Measurements from ENCODE around the gene FAM131A.

Gene FAM131A

GRCh38 chr3:184357248-184358123, 20.1 kb downstream of the FAM131A start:
- DNase-seq (ENCODE audit: low spot score) = no peak

- DNase-seq (ENCODE audit: low spot score) = no peak
These were observed 20.8 kb downstream of the FAM131A start for GRCh38 chr3:184358124-184358767.

- no peak for DNase-seq (ENCODE audit: low spot score)
These were observed 21.5 kb downstream of the FAM131A start for GRCh38 chr3:184358921-184359350.

DNA sequence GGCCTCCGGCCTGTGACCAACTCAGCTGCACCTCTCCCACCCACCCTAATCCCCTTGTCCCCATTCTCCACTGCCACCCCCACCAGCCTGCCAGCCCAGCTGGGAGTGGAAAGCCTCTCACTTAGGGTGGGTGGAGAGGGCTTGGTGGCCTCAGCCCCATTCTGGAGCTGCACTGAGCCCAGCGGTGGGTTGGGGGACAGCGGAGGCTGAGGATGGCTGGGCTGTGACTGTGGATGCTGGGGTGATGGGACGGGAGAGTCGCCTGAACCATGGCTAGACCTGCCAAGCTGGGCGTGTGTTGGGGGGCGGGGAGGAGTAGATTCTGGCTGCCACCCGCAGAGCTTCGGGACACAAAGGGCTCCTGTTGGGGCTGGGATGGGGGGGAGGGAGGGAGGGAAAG, 22.2 kb downstream of the FAM131A start:
- no peak for DNase-seq (ENCODE audit: low spot score)

GRCh38 chr3:184360070-184360928, 22.9 kb downstream of the FAM131A start:
- no peak for DNase-seq (ENCODE audit: low spot score)

- DNase-seq (ENCODE audit: low spot score) = no peak
These were observed 23.6 kb downstream of the FAM131A start for GRCh38 chr3:184360929-184361531.

DNA sequence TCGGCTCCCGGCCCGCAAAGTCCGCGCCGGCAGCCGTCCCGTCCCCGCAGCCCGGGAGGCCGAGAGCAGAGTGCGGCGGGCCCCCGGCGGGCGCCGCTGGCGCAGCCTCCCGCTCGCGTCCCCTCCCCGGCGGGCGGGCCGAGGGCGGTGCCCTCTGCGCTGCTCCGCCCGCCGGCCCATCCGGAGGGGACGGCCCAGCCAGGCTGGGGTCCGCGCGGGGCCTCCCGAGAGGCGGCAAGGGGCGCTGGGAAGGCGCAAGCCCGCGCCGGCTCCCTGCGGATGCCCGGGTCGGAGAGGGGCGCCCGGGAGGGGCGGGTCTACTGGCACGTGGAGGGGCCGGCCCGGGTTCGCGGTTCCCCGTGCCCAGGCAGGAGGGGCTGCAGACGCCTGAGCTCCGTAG, 24.1 kb downstream of the FAM131A start, which contains the start of the genes CLCN2 and POLR2H:
Gene CLCN2 (minus strand): TSS at position 74 of the 400 bp plus-strand sequence. CDS start 126 bp downstream, outside the sequence.
Gene POLR2H (plus strand): TSS at position 179 of the 400 bp plus-strand sequence. CDS start 1,783 bp downstream, outside the sequence.
- DNase-seq (ENCODE audit: low spot score) = peak; percentile 42

DNA sequence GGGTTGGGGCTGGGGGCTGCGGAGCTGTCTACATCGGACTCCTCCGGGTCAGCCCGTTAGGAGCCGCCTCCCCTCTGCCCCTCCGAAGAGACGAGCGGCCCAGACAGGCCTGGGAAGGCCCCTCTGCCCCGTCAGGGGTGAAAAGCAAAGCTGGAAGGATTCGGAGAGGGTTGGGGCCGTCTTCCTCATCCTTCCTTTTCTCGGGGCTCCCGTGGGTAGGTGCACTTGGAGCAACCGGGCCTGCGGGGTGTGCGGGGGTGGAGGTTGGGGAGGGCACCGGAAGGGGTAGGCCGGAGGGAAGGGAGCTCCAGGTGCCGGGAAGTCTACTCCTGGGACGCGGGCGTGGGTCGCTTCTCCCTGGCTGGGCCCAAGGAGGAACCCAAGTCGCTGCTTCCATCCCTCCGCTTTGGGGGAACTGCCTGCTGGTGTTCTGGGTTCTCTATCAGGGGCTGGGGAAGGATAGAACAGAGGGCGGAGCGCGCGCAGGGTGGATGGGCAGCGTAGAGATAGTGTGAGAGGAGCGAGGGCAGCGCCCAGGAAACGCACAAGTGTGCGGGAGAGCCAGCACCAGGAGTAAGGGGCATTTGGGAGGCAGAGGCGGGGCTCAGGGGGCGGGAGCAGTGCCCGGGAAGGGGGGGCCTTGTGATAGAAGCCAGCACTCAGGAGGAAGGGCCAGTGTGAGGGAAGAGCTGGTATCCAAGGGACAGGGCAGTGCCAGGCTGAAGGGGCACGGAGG, 24.7 kb downstream of the FAM131A start:
- peak; percentile 36 for DNase-seq (ENCODE audit: low spot score)

DNA sequence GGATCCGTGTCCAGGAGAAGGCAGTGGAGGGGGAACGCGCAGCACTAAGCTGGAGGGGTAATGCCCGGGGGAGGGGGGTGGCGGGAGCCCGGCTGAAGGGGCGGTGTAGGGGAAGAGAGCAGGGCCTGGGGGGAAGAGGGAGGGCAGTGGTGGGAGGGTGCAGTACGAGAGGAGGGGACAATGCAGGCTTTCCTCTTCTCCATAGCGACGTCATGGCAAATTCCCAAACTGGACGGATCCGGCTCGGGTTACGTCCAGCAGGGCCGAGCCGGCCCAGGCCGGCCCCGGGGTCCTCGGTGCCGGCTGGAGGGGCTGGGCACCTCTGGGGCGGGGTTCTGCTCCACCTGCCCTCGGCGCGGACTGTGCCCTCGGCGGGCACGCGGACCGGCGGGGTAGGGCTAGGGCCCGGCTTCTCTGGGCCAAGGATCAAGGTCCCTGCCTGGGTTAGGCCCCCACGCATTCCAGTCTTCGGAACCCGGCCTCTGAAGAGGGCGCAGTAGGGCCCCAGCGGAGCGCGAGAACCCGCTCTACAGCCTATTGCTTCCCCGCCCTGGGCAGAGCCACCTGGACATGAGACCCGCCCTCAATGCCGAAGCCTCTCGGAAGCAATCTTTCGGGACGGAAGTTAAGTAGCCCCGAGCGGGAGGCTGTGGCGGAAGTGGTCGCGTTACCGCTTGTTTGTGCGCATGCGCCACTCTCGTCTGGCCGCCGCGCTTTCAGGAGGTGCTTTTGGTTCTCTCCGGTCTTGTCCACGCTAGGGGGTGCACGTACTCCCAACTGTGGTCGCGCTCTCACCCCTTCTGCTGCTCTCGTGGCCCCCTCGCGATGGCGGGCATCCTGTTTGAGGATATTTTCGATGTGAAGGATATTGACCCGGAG, 25.5 kb downstream of the FAM131A start:
- DNase-seq (ENCODE audit: low spot score) = peak; percentile 95

- DNase-seq (ENCODE audit: low spot score) = no peak
These were observed 29.4 kb downstream of the FAM131A start for GRCh38 chr3:184366619-184367289.

DNA sequence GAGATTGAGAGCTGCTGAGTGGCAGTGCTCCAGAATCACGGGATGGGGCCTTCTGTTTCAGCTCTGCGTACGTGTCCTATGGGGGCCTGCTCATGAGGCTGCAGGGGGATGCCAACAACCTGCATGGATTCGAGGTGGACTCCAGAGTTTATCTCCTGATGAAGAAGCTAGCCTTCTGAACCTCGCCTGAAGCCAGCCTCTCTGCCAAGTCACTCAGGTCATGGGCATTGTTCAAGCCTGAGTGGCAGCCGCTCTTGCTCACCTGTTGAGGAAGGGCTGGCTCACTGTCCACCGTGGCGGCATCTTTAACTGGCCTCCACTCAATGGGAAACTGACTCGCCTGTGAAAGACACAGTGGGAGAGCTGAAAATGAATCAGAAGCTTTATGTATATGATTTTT, 30.7 kb downstream of the FAM131A start:
- DNase-seq (ENCODE audit: low spot score) = no peak

DNA sequence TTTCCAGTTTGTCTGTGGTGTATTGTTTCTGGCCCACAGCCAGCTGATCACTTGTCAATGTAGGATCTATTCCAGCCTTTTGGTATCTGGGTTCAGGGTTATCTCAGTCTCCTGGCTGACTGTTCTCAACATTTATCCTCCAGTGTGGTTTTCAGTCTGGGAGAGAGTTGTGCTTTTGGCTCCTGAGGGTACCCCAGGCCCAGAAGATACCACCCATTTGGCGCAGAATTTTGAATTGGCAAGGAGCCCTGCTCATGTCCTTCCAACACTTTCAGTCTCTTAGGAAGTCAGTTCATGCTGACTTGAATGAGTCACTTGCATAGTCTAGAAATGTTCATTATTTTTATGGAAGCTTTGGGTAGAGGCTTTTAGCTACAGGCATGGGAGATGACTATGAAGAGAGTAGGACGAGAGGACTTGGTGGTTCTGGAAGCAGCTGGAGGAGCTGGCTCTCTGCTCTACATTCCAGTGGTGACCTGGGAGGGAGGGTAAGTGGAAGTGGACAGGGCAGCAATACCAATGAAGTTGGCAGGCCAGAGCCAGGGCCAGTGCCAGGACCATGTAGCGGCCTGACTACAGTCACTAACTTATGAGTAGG, 31.3 kb downstream of the FAM131A start:
- DNase-seq (ENCODE audit: low spot score) = no peak

DNA sequence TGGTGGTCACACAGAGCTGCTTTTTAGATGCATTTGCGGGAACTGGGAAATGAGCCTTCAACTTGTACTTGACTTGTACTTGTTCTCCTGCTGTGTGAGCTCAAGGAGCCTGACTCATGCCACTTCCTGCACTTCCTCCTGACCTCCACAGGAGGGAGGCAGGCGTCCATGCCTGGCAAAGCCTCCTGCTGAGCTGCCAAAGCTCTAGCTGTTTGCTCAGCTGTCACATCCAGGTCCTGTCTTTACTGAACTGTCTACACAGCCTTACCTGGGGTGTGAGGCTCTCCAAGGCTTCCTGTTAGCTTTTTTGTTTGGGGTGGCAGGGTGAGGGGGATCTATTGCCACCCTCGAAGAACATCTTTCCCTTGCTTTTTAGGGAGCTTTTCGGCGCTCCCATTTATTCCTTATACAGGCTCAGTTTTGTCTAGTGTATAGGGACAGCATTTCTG, 34.2 kb downstream of the FAM131A start:
- DNase-seq (ENCODE audit: low spot score) = peak; percentile 74

GRCh38 chr3:184372296-184372821, 35.0 kb downstream of the FAM131A start:
- DNase-seq (ENCODE audit: low spot score) = no peak

DNA sequence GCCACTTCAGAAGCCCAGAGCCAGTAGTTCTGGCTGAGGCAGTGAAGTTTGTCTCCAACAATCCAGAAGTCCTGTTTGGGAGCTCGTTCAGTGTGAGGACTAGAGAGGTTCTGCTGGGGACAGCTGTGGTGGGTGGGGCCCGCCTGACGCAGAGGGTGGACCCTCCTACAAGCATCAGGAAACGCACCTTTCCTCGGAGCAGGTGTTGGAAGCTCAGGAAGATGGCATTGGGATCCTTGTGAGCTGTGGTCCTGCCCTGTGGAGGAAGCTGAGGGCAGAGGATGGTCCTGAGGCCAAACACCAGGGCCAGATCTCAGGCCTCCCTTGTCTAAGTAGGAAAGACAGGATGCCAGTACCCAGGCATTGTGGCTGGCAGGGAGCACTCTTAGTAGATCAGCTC, 35.5 kb downstream of the FAM131A start:
- DNase-seq (ENCODE audit: low spot score) = no peak

DNA sequence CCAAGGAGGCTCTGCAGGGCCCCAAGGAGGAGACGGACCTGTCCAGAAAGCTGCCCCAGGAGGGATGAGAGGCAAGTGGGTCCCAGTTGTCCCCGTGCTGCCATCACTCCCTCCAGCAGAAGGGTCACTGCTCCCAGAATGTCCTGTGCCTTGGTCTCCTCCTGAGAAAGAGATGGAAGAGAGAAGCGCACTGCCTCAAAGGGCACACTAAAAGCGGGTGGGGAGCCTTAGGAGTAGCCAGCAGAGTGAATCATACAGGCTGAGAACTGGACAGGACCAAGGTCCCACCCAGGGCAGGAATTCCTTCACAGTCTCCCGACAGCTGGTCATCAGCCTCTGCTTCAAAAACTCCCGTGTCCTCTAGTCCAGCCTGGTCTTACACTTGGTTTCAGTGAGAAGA, 36.0 kb downstream of the FAM131A start:
- DNase-seq (ENCODE audit: low spot score) = no peak

- no peak for DNase-seq (ENCODE audit: low spot score)
These were observed 38.5 kb downstream of the FAM131A start for GRCh38 chr3:184375747-184376461.

DNA sequence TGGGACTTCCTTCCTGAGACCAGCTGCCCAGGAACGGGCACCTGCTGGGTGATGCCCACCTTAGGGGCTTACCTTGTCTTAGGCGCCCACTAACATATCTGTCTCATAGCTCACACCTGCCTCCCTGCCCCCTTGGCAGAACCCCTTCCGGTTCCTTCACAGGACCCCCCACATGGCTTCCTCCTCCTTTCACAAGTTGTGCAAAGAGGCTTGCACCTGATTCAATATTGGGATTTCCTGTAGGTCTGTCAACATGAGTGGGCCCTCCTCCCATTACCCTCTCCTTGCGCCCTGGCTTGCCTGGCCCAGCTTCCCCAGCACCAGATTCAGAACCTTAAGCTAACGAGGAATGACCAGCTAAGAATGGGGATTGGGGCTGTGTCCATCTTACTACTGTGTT, 40.0 kb downstream of the FAM131A start:
- no peak for DNase-seq (ENCODE audit: low spot score)
